GM12878 (cell line): ENCODE data around the gene DYNC1I2. TPM values are rescaled to one million over a fixed set of nuclear protein-coding genes. Genes with fewer than 3 reads are reported as not detected.

ENCODE experiments used
- ATAC-seq: fragments of 200-7000 bp; cut with Tn5 transposase; 3 replicates; pipeline ENCODE4 v1.9.1; 2020; ENCODE audit warnings: mild to moderate bottlenecking, moderate library complexity
- BruUV-seq: library from RNA; stranded (reverse); fragments of 400-500 nt; replicated peaks from 2 replicates; lab custom pipeline; 2021; lab: Mats Ljungman, UMichigan
- CTCF ChIA-PET: fragments of 300-600 bp; sonication (Branson Sonifier 250); formaldehyde crosslinking; extraction: SDS; loops from one replicate; lab custom pipeline; 2021; ENCODE audit warnings: inconsistent platforms; lab: Yijun Ruan, JAX
- POLR2A ChIA-PET: fragments of 350-600 bp; formaldehyde crosslinking; extraction: SDS; loops from one replicate; lab custom pipeline; 2021; ENCODE audit warnings: inconsistent platforms; lab: Charles Lee
- RAD21 ChIA-PET: fragments of 300-600 bp; sonication (Branson Sonifier 250); formaldehyde crosslinking; loops from one replicate; lab custom pipeline; 2023; ENCODE audit warnings: antibody characterized with exemption; ENCODE audit not compliant: unreplicated experiment; lab: Charles Lee
- SMC1A ChIA-PET: fragments of 300-600 bp; sonication (Branson Sonifier 250); formaldehyde crosslinking; loops from one replicate; lab custom pipeline; 2023; ENCODE audit not compliant: unreplicated experiment, uncharacterized antibody; lab: Charles Lee
- DNase-seq: peaks from one replicate; pipeline ENCODE4 v3.0.0-alpha.2; 2011; ENCODE audit warnings: low read depth, low spot score
- FAIRE-seq: peaks from 3 replicates; lab custom pipeline; 2011; peaks lifted over from hg19 to GRCh38; lab: Jason Lieb, UNC
- H2AFZ ChIP-seq: 2 replicates; pipeline ENCODE4 v1.6.0; 2011; ENCODE audit warnings: low read depth, low read length, control low read depth; ENCODE audit not compliant: control insufficient read depth
- H3K27ac ChIP-seq: 2 replicates; pipeline ENCODE4 v1.5.1; 2011; ENCODE audit warnings: control low read depth; ENCODE audit not compliant: control insufficient read depth, insufficient read depth
- H3K27me3 ChIP-seq, 2 experiments: replicated peaks in 1 of 2; 2 replicates each; pipeline versions ENCODE4 v1.6.0 to v1.6.1; 2011; ENCODE audit warnings: low read length in 1 of 2; ENCODE audit not compliant: control insufficient read depth in 2 of 2, insufficient read depth in 2 of 2
- H3K36me3 ChIP-seq, 2 experiments: 2 replicates each; pipeline ENCODE4 v1.5.1; 2011; ENCODE audit warnings: low read length in 1 of 2; ENCODE audit not compliant: control insufficient read depth in 2 of 2, insufficient read depth in 2 of 2
- H3K4me1 ChIP-seq: 2 replicates; pipeline ENCODE4 v1.6.1; 2011; ENCODE audit warnings: mild to moderate bottlenecking, low read length, moderate library complexity, mixed read lengths; ENCODE audit not compliant: control insufficient read depth, insufficient read depth
- H3K4me2 ChIP-seq: 2 replicates; pipeline ENCODE4 v1.6.0; 2011; ENCODE audit warnings: control low read depth; ENCODE audit not compliant: control insufficient read depth, insufficient read depth
- H3K4me3 ChIP-seq: fragments of 200-600 bp; sonication (generic); 2 replicates; pipeline ENCODE4 v1.5.1; 2016
- H3K79me2 ChIP-seq: 2 replicates; pipeline ENCODE4 v1.6.0; 2011; ENCODE audit warnings: low read length; ENCODE audit not compliant: control insufficient read depth, insufficient read depth
- H3K9ac ChIP-seq: 2 replicates; pipeline ENCODE4 v1.8.0; 2011; ENCODE audit warnings: low read length, control low read depth, mixed read lengths; ENCODE audit not compliant: control insufficient read depth, insufficient read depth
- H3K9me3 ChIP-seq: replicated peaks from 3 replicates; pipeline ENCODE4 v1.5.1; 2011; ENCODE audit warnings: mild to moderate bottlenecking, low read length; ENCODE audit not compliant: control insufficient read depth, insufficient read depth
- H4K20me1 ChIP-seq: 2 replicates; pipeline ENCODE4 v1.6.0; 2011; ENCODE audit not compliant: control insufficient read depth, insufficient read depth
- MXI1 ChIP-seq: fragments of 150-350 bp; IDR thresholded peaks from 2 replicates; pipeline ENCODE4 v1.6.1; 2011; ENCODE audit warnings: low read depth, mild to moderate bottlenecking, inconsistent platforms, low read length, improper control_type of control experiment
- NFIC ChIP-seq: IDR thresholded peaks from 2 replicates; pipeline ENCODE4 v1.6.1; 2012; ENCODE audit warnings: low read depth, mild to moderate bottlenecking, inconsistent platforms, low read length, moderate library complexity
- PRDM15 ChIP-seq: fragments of 450-650 bp; formaldehyde crosslinking; IDR thresholded peaks from 2 replicates; pipeline ENCODE4 v1.4.0; 2020; ENCODE audit warnings: mild to moderate bottlenecking, moderate library complexity
- RCOR1 ChIP-seq: conservative IDR thresholded peaks from 2 replicates; pipeline ENCODE4 v1.6.1; 2012; ENCODE audit warnings: low read depth, low read length, improper control_type of control experiment
- SMAD1 ChIP-seq: fragments of 450-650 bp; IDR thresholded peaks from 2 replicates; pipeline ENCODE4 v1.6.1; 2018; ENCODE audit warnings: mild to moderate bottlenecking, low read depth; ENCODE audit not compliant: partially characterized antibody
- SUPT20H ChIP-seq: IDR thresholded peaks from 2 replicates; pipeline ENCODE4 v1.6.1; 2011; ENCODE audit warnings: low read depth, mild to moderate bottlenecking, low read length, moderate library complexity, borderline replicate concordance; ENCODE audit not compliant: control insufficient read depth
- TAF1 ChIP-seq: IDR thresholded peaks from 2 replicates; pipeline ENCODE4 v1.6.1; 2011; ENCODE audit warnings: mild to moderate bottlenecking, low read depth, low read length, borderline replicate concordance
- YY1 ChIP-seq: IDR thresholded peaks from 2 replicates; pipeline ENCODE4 v1.6.1; 2011; ENCODE audit warnings: low read depth, mild to moderate bottlenecking, low read length
- ZBTB4 ChIP-seq: fragments of 450-650 bp; formaldehyde crosslinking; IDR thresholded peaks from 2 replicates; pipeline ENCODE4 v1.4.0; 2022; ENCODE audit warnings: mild to moderate bottlenecking, moderate library complexity
- ZNF274 ChIP-seq: IDR thresholded peaks from one replicate; pipeline ENCODE4 v1.8.0; 2011; ENCODE audit not compliant: insufficient read length, insufficient read depth
- ZNF384 ChIP-seq: IDR thresholded peaks from 2 replicates; pipeline ENCODE4 v1.6.1; 2012; ENCODE audit warnings: low read depth, mild to moderate bottlenecking, low read length, improper control_type of control experiment, borderline replicate concordance
- ZZZ3 ChIP-seq: IDR thresholded peaks from 2 replicates; pipeline ENCODE4 v1.6.1; 2011; ENCODE audit warnings: low read depth; ENCODE audit not compliant: control insufficient read depth, insufficient read length
- WGBS: methylation state at CpG from one replicate; pipeline ENCODE4 v1.1.6; 2016; ENCODE audit warnings: low lambda C conversion rate; ENCODE audit not compliant: insufficient replicate concordance, insufficient coverage; ENCODE audit errors: missing lambda C conversion rate; 5-methylcytosine and 5-hydroxymethylcytosine counted together
- in situ Hi-C: fragments of 300-500 bp; cut with MboI; formaldehyde crosslinking; loops from 9 replicates; pipeline ENCODE4 v1.14.3; 2018; ENCODE audit warnings: mixed read lengths
- intact Hi-C: fragments of 100-400 bp; cut with micrococcal nuclease; formaldehyde crosslinking; loops from one replicate; pipeline ENCODE4 v1.14.2; 2022; ENCODE audit not compliant: unreplicated experiment
- polyA plus RNA-seq, 11 experiments: library from polyadenylated mRNA; depleted of rRNA in 4 of 11; unstranded in 6 of 11; stranded (reverse) in 5 of 11; fragments of >200 nt; fragmentation: Nextera tagmentation in 4 of 11; fragmentation: Illumina TruSeq in 1 of 11; extraction: Ambion mirVana in 4 of 11; extraction: Trizol in 1 of 11; gene quantifications; 1 replicate in 1 of 11; 2 replicates in 10 of 11; pipeline versions ENCODE4 v1.2.1 to v1.2.3, GENCODE V29; 2011 to 2016; ENCODE audit warnings: inconsistent platforms in 2 of 11, missing spikeins in 2 of 11, low read depth in 1 of 11
- total RNA-seq, 4 experiments: library from RNA; depleted of rRNA in 3 of 4; stranded (reverse); fragments of >200 nt in 3 of 4; fragmentation: Illumina TruSeq in 1 of 4; extraction: Trizol in 1 of 4; gene quantifications; 2 replicates each; pipeline versions ENCODE4 v1.2.1 to v1.2.3, GENCODE V29; 2013 to 2021
- TF ChIP-seq, protein P1 (sequence below): fragments of 450-650 bp; IDR thresholded peaks from 2 replicates; pipeline ENCODE4 v1.6.1; 2017; ENCODE audit warnings: mild to moderate bottlenecking, moderate library complexity

DYNC1I2 gene
- total and polyA plus RNA-seq, 10 of the 15 experiments (the other 5 are each of a cell fraction or from before 2014, with no cell fraction given), result 39.9 to 113 (median 53.5) TPM

GRCh38 chr2:171707752-171708151, 20.5 kb downstream of the DYNC1I2 start:
- ChIA-PET POLR2A (no interaction called here), CTCF (interaction anchor here (0.7 to 12.8 kb wide), 15 partner anchors 9 to 759 kb away, joined by 3 to 212 read pairs (median 4); partner anchors contain the start of genes DLX1, DLX2 and DYNC1I2), SMC1A (interaction anchor here (1.0 to 10.1 kb wide), 7 partner anchors 11 to 420 kb away, joined by 3 to 111 read pairs (median 3); partner anchors contain the start of gene DLX2), RAD21 (interaction anchor here (1.3 to 2.6 kb wide), 2 partner anchors 399 to 419 kb away, joined by 9 to 12 read pairs; no protein-coding TSS in a partner anchor)
- no peaks in the 10 kb centered on the region for H4K20me1 ChIP-seq
- H2AFZ ChIP-seq, result no peak overlapping the region
- no TSS peak for BruUV-seq
- H3K9ac ChIP-seq, result no peak overlapping the region
- in situ Hi-C loops (no loop called here), intact Hi-C loops (no loop called here)
- peaks cover 0 to under 1% of the 10 kb centered on the region in 2 experiments; a peak in 1 of 4 replicates for H3K36me3 ChIP-seq
- FAIRE-seq (no peak), DNase-seq (no peak), ATAC-seq (no peak)
- no peak overlapping the region for H3K27ac ChIP-seq
- no peak for TF ChIP-seq SMAD1
- no peak for TF ChIP-seq SUPT20H
- TF ChIP-seq ZNF274, result no peak
- no peak for TF ChIP-seq RCOR1
- TF ChIP-seq NFIC, result no peak
- no peak for TF ChIP-seq ZZZ3
- TF ChIP-seq TAF1, result no peak
- TF ChIP-seq, protein P1, sequence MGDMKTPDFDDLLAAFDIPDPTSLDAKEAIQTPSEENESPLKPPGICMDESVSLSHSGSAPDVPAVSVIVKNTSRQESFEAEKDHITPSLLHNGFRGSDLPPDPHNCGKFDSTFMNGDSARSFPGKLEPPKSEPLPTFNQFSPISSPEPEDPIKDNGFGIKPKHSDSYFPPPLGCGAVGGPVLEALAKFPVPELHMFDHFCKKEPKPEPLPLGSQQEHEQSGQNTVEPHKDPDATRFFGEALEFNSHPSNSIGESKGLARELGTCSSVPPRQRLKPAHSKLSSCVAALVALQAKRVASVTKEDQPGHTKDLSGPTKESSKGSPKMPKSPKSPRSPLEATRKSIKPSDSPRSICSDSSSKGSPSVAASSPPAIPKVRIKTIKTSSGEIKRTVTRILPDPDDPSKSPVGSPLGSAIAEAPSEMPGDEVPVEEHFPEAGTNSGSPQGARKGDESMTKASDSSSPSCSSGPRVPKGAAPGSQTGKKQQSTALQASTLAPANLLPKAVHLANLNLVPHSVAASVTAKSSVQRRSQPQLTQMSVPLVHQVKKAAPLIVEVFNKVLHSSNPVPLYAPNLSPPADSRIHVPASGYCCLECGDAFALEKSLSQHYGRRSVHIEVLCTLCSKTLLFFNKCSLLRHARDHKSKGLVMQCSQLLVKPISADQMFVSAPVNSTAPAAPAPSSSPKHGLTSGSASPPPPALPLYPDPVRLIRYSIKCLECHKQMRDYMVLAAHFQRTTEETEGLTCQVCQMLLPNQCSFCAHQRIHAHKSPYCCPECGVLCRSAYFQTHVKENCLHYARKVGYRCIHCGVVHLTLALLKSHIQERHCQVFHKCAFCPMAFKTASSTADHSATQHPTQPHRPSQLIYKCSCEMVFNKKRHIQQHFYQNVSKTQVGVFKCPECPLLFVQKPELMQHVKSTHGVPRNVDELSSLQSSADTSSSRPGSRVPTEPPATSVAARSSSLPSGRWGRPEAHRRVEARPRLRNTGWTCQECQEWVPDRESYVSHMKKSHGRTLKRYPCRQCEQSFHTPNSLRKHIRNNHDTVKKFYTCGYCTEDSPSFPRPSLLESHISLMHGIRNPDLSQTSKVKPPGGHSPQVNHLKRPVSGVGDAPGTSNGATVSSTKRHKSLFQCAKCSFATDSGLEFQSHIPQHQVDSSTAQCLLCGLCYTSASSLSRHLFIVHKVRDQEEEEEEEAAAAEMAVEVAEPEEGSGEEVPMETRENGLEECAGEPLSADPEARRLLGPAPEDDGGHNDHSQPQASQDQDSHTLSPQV, result no peak
- no peak for TF ChIP-seq MXI1
- TF ChIP-seq ZNF384, result no peak
- TF ChIP-seq YY1, result no peak
- TF ChIP-seq PRDM15 (CRISPR knock-in tag), result no peak
- no peak for TF ChIP-seq ZBTB4
- H3K4me3 ChIP-seq, result no peak overlapping the region
- H3K9me3 ChIP-seq, result no peaks in the 10 kb centered on the region
- WGBS, result 73% methylated on average over 1 of the region's 1 CpG
- no peaks in the 10 kb centered on the region; the same call in 1 of the 2 replicates for H3K79me2 ChIP-seq
- H3K27me3 ChIP-seq, result no peaks in the 10 kb centered on the region
- no peak overlapping the region for H3K4me2 ChIP-seq
- no peaks in the 10 kb centered on the region for H3K4me1 ChIP-seq
